Thyroid gland (tissue), 4 donors: ENCODE results near the gene HIPK3. TPM values are rescaled to one million over a fixed set of nuclear protein-coding genes. Genes with fewer than 3 reads are reported as not detected.

ENCODE experiments used
- DNase-seq, 2 donors: peaks; one replicate each; pipeline ENCODE4 v3.0.0-alpha.2; 2019
- H3K27ac ChIP-seq, 3 donors: fragments of 200-600 bp; sonication (generic); 1 replicate in 2 of 3; 2 replicates in 1 of 3; pipeline ENCODE4 v1.5.1; 2016 to 2019; ENCODE audit warnings: mild to moderate bottlenecking in 1 of 3, moderate library complexity in 1 of 3
- H3K27me3 ChIP-seq: fragments of 200-600 bp; sonication (generic); one replicate; pipeline ENCODE4 v1.5.1; 2019
- H3K36me3 ChIP-seq, 2 donors: fragments of 200-600 bp; sonication (generic); one replicate each; pipeline ENCODE4 v1.5.1; 2016 to 2019
- H3K4me1 ChIP-seq, 2 donors: fragments of 200-600 bp; sonication (generic); one replicate each; pipeline ENCODE4 v1.5.1; 2017 to 2019
- H3K4me3 ChIP-seq, 3 donors: fragments of 200-600 bp; sonication (generic); replicated peaks in 1 of 3; 1 replicate in 2 of 3; 2 replicates in 1 of 3; pipeline ENCODE4 v1.5.1; 2016; ENCODE audit warnings: mild to moderate bottlenecking in 1 of 3
- H3K9me3 ChIP-seq: fragments of 200-600 bp; sonication (generic); one replicate; pipeline ENCODE4 v1.5.1; 2017
- CTCF ChIP-seq, 6 experiments: fragments of 200-600 bp in 3 of 6; fragments of 450-650 bp in 3 of 6; sonication (generic) in 3 of 6; IDR thresholded peaks; one replicate each; pipeline ENCODE4 v1.5.1; 2016 to 2019; ENCODE audit warnings: antibody characterized with exemption in 6 of 6, mild to moderate bottlenecking in 2 of 6, inconsistent platforms in 1 of 6, moderate library complexity in 1 of 6
- POLR2A ChIP-seq, 2 donors: fragments of 450-650 bp; IDR thresholded peaks; one replicate each; pipeline ENCODE4 v1.6.1; 2017; ENCODE audit warnings: antibody characterized with exemption in 2 of 2, mild to moderate bottlenecking in 2 of 2, moderate library complexity in 1 of 2
- WGBS, 2 donors: methylation state at CpG; one replicate each; pipeline ENCODE4 v1.1.5; 2017; 5-methylcytosine and 5-hydroxymethylcytosine counted together
- intact Hi-C: fragments of 100-400 bp; cut with DNase I; formaldehyde crosslinking; loops from one replicate; pipeline ENCODE4 v1.15.1; 2023
- total RNA-seq, 4 donors: library from RNA; depleted of rRNA; stranded (reverse); fragments of >200 nt; gene quantifications; one replicate each; pipeline ENCODE4 v1.2.3, GENCODE V29; 2016

Gene HIPK3
- total RNA-seq, 4 donors from 2014 or later, result 156 to 377 (median 216) TPM

- no peaks in the 10 kb centered on the region for H3K27me3 ChIP-seq
- no peak overlapping the region for H3K4me3 ChIP-seq
- no peaks in the 10 kb centered on the region for H3K4me1 ChIP-seq
- no peak overlapping the region for H3K27ac ChIP-seq
- no peaks in the 10 kb centered on the region for H3K9me3 ChIP-seq
- 62 to 65% methylated on average over 6 of the region's 6 CpGs for WGBS, 2 donors
- no peak for TF ChIP-seq POLR2A (IDR thresholded peaks at IDR 0.05)
- TF ChIP-seq CTCF (IDR thresholded peaks at IDR 0.05), result no peak
- intact Hi-C loops, result no loop called here
- no peaks in the 10 kb centered on the region for H3K36me3 ChIP-seq
- DNase-seq, result no peak
Observed at GRCh38 chr11:33394431-33395109, 137.4 kb downstream of the HIPK3 start.

- intact Hi-C loops, result no loop called here
- Histone ChIP-seq H3K4me1 (no peaks in the 10 kb centered on the region), H3K36me3 (no peaks in the 10 kb centered on the region), H3K27me3 (no peaks in the 10 kb centered on the region), H3K9me3 (no peaks in the 10 kb centered on the region), H3K4me3 (no peak overlapping the region), H3K27ac (no peak overlapping the region)
- TF ChIP-seq POLR2A (IDR thresholded peaks at IDR 0.05) (no peak), CTCF (IDR thresholded peaks at IDR 0.05) (no peak)
- DNase-seq, result no peak
- 92 to 94% methylated on average over 3 of the region's 3 CpGs for WGBS, 2 donors
Observed at GRCh38 chr11:33396361-33396760, 139.2 kb downstream of the HIPK3 start.

DNA sequence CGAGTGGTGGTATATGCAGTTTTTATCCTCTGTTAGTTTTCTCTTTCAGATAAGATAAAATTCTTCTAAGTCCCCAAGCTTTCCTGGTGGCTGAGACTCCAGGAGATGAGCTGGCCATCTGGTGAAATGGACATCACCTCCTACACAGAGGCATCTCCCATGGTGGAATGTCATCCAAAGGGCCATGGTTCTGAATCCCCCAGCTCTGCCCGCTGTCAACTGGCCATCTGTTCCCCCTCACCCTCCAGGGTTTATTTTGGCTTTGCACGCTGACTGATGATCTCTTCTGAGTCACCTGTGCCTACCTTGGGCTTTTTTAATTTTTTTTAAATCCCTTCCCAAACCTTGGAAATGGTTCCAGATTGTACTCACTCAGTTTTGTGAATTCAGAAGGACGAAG lies 142.2 kb downstream of the HIPK3 start:
- no peaks in the 10 kb centered on the region for H3K27me3 ChIP-seq
- WGBS, 2 donors, result 88 to 90% methylated on average over 4 of the region's 4 CpGs
- intact Hi-C loops, result no loop called here
- no peak for TF ChIP-seq POLR2A (IDR thresholded peaks at IDR 0.05)
- TF ChIP-seq CTCF (IDR thresholded peaks at IDR 0.05), result no peak
- no peak for DNase-seq
- no peaks in the 10 kb centered on the region for H3K36me3 ChIP-seq
- no peaks in the 10 kb centered on the region for H3K4me1 ChIP-seq
- H3K4me3 ChIP-seq, result no peak overlapping the region
- H3K9me3 ChIP-seq, result no peaks in the 10 kb centered on the region
- H3K27ac ChIP-seq, result no peak overlapping the region

GRCh38 chr11:33402066-33402465 lies 144.9 kb downstream of the HIPK3 start:
- 70 to 80% methylated on average over 2 of the region's 2 CpGs for WGBS, 2 donors
- Histone ChIP-seq H3K27me3 (no peaks in the 10 kb centered on the region), H3K27ac (no peak overlapping the region), H3K36me3 (no peaks in the 10 kb centered on the region), H3K4me1 (no peaks in the 10 kb centered on the region), H3K4me3 (no peak overlapping the region), H3K9me3 (no peaks in the 10 kb centered on the region)
- no peak for DNase-seq
- intact Hi-C loops, result no loop called here
- no peak for TF ChIP-seq CTCF (IDR thresholded peaks at IDR 0.05)
- TF ChIP-seq POLR2A (IDR thresholded peaks at IDR 0.05), result no peak

DNA sequence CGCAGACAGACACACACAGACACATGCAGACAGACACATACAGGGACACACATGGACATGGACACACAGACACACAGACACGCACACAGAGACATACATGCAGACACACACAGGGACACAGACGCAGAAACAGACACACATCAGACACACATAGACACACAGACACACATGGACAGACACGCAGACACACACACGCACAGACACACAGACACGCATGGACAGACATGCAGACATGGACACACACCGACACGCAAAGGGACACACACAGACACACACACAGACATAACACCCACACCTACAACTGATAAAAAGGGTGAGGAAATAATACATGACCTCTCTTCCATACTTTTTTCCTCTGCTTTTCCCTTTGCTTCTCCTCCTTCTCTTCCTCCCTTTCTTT lies 146.2 kb downstream of the HIPK3 start:
- H3K27ac ChIP-seq, result no peak overlapping the region
- DNase-seq, result no peak
- TF ChIP-seq POLR2A (IDR thresholded peaks at IDR 0.05), result no peak
- no peak for TF ChIP-seq CTCF (IDR thresholded peaks at IDR 0.05)
- H3K9me3 ChIP-seq, result no peaks in the 10 kb centered on the region
- no peak overlapping the region for H3K4me3 ChIP-seq
- no peaks in the 10 kb centered on the region for H3K27me3 ChIP-seq
- no peaks in the 10 kb centered on the region for H3K36me3 ChIP-seq
- 92 to 95% methylated on average over 7 to 8 of the region's 8 CpGs for WGBS, 2 donors
- H3K4me1 ChIP-seq, result no peaks in the 10 kb centered on the region
- intact Hi-C loops, result no loop called here
